GM12872 (cell line): ENCODE results near the gene TMEM219.
A peak's percentile ranks its signal among the peaks of the same experiment; 100 is the strongest.

ENCODE experiments used
- TF ChIP-seq, protein P1 (sequence below): IDR thresholded peaks from 3 replicates; pipeline ENCODE4 v1.5.1; 2011; ENCODE audit warnings: low read depth, mild to moderate bottlenecking, low read length, moderate library complexity; ENCODE audit not compliant: insufficient read depth

Gene TMEM219

GRCh38 chr16:29961479-29962343 is at the start of gene TMEM219:
Gene TMEM219 (plus strand): TSS chr16:29962079. CDS start chr16:29963144, 1,065 bp downstream.
- TF ChIP-seq, protein P1, sequence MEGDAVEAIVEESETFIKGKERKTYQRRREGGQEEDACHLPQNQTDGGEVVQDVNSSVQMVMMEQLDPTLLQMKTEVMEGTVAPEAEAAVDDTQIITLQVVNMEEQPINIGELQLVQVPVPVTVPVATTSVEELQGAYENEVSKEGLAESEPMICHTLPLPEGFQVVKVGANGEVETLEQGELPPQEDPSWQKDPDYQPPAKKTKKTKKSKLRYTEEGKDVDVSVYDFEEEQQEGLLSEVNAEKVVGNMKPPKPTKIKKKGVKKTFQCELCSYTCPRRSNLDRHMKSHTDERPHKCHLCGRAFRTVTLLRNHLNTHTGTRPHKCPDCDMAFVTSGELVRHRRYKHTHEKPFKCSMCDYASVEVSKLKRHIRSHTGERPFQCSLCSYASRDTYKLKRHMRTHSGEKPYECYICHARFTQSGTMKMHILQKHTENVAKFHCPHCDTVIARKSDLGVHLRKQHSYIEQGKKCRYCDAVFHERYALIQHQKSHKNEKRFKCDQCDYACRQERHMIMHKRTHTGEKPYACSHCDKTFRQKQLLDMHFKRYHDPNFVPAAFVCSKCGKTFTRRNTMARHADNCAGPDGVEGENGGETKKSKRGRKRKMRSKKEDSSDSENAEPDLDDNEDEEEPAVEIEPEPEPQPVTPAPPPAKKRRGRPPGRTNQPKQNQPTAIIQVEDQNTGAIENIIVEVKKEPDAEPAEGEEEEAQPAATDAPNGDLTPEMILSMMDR, result peak; percentile 41; the same call in 2 of the 3 replicates

DNA sequence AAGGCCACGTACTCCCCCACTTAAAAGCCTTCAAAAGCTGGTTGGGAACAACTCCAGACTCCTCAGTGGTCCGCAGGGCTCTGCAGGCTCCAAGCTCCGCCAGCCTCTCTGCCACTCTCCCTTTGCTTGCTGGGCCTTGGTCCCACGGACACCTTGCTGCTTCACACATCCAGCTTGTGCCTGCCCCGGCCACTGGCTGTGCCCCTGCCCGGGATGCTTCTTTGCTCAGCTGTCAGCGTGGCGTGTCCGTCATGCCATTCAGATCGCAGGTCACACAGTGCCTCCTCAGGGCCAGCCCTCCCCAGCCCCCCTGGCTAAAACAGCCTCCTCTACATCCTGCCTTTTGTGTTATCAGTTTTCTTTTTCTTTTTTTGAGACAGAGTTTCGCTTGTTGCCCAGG is 49.8 kb upstream of the TMEM219 start:
- TF ChIP-seq, protein P1, result no peak

GRCh38 chr16:29913514-29913913 is 48.4 kb upstream of the TMEM219 start:
- TF ChIP-seq, protein P1, result no peak

DNA sequence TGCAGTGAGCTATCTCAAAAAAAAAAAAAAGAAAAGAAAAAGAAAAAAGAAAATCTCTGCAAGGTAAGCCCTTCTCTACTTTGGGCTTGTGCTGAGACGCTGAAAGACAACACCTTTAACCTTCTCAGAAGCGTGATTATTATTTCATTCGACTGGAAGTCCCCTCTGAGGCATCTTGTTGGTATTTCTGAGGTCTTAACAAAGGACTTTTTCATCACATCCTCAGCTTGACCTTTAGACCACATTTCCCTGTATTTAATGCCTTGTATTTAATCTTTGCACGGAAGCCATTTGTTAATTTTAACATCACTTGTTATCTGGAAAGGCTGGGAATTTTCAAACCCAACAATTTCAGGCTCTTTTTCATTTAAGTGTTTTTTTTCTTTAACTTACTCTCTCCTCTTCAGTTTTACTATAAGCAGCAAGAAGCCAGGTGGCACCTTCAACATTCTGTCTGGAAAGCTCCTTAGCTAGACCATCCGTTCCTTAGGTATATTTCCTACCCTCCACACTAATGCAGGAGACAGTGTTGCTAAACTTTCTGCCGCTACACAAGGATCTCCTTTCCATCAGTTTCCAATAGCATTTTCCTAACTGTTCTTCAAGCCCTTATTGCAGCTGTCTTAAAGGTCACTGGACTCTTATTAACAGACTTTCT is 46.2 kb upstream of the TMEM219 start:
- TF ChIP-seq, protein P1, result no peak

- TF ChIP-seq, protein P1, result no peak
Measured at GRCh38 chr16:29916979-29917378, 44.9 kb upstream of the TMEM219 start.

GRCh38 chr16:29920288-29921033 is 41.4 kb upstream of the TMEM219 start:
- TF ChIP-seq, protein P1, result no peak

DNA sequence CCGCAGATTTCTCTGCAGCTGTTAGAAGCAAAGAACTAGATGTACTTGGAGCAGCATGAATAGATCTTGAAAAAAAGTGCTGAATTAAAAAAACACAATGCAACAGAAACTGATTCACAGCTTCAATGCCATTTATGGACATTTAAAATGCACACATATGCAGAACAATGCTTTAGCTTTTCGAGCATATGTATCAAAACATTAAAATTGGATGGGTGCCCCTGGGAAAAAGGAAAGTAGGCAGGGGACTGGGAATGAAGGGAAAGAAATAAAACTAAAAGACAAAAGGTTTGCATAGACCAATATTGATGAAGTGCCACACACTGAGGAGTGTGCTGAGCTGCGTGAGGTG is 40.9 kb upstream of the TMEM219 start:
- TF ChIP-seq, protein P1, result no peak
